WTC11 (cell line): ENCODE data around the gene ACR.

Source experiments
- CBFB ChIP-seq: sonication (generic); formaldehyde crosslinking; IDR thresholded peaks from 2 replicates; pipeline ENCODE4 v1.8.1; 2022; ENCODE audit warnings: mild to moderate bottlenecking, low read depth, missing genetic modification reagents
- CTCF ChIP-seq: fragments of 200-600 bp; IDR thresholded peaks from 2 replicates; pipeline ENCODE4 v1.8.0; 2022; ENCODE audit warnings: antibody characterized with exemption
- ELF4 ChIP-seq: sonication (generic); formaldehyde crosslinking; IDR thresholded peaks from 2 replicates; pipeline ENCODE4 v1.8.1; 2022; ENCODE audit warnings: low read depth, mild to moderate bottlenecking, moderate library complexity, missing genetic modification reagents
- MAX ChIP-seq: sonication (generic); formaldehyde crosslinking; IDR thresholded peaks from 2 replicates; pipeline ENCODE4 v1.8.0; 2022; ENCODE audit warnings: mild to moderate bottlenecking, missing genetic modification reagents
- NFE2L1 ChIP-seq: sonication (generic); formaldehyde crosslinking; IDR thresholded peaks from 2 replicates; pipeline ENCODE4 v1.8.1; 2023; ENCODE audit warnings: missing genetic modification reagents
- RELA ChIP-seq: sonication (generic); formaldehyde crosslinking; IDR thresholded peaks from 2 replicates; pipeline ENCODE4 v1.8.1; 2022; ENCODE audit warnings: missing genetic modification reagents, mild to moderate bottlenecking, borderline replicate concordance
- STAT6 ChIP-seq: sonication (generic); formaldehyde crosslinking; conservative IDR thresholded peaks from 2 replicates; pipeline ENCODE4 v1.8.1; 2023; ENCODE audit warnings: mild to moderate bottlenecking, low read depth, missing genetic modification reagents, moderate library complexity
- USF1 ChIP-seq: sonication (generic); formaldehyde crosslinking; IDR thresholded peaks from 2 replicates; pipeline ENCODE4 v1.8.0; 2022; ENCODE audit warnings: mild to moderate bottlenecking, missing genetic modification reagents
- USF2 ChIP-seq: sonication (generic); formaldehyde crosslinking; IDR thresholded peaks from 2 replicates; pipeline ENCODE4 v1.8.1; 2023; ENCODE audit warnings: mild to moderate bottlenecking, missing genetic modification reagents, moderate library complexity
- ZBTB43 ChIP-seq: sonication (generic); formaldehyde crosslinking; IDR thresholded peaks from 2 replicates; pipeline ENCODE4 v1.8.1; 2023; ENCODE audit warnings: mild to moderate bottlenecking, missing genetic modification reagents
- ZNF219 ChIP-seq: sonication (generic); formaldehyde crosslinking; IDR thresholded peaks from 2 replicates; pipeline ENCODE4 v1.8.0; 2023; ENCODE audit warnings: missing genetic modification reagents, mild to moderate bottlenecking, borderline replicate concordance
- ZNF512 ChIP-seq: sonication (generic); formaldehyde crosslinking; IDR thresholded peaks from 2 replicates; pipeline ENCODE4 v1.8.1; 2022; ENCODE audit warnings: missing genetic modification reagents, borderline replicate concordance

GRCh38 chr22:50737728-50738648 is at the start of gene ACR:
- no peak for TF ChIP-seq NFE2L1 (CRISPR knock-in tag)
- no peak for TF ChIP-seq CBFB (CRISPR knock-in tag)
- TF ChIP-seq USF1: no peak
- TF ChIP-seq CTCF: no peak
- TF ChIP-seq USF2 (CRISPR knock-in tag): no peak
- no peak for TF ChIP-seq ZBTB43 (CRISPR knock-in tag)
- TF ChIP-seq STAT6 (CRISPR knock-in tag): no peak
- no peak for TF ChIP-seq RELA (CRISPR knock-in tag)
- TF ChIP-seq ELF4 (CRISPR knock-in tag): no peak
- TF ChIP-seq ZNF512 (CRISPR knock-in tag): no peak
- no peak for TF ChIP-seq ZNF219 (CRISPR knock-in tag)
- TF ChIP-seq MAX: no peak
